Measurements from ENCODE around the gene PLEKHA5. TPM values are rescaled to one million over a fixed set of nuclear protein-coding genes. Genes with fewer than 3 reads are reported as not detected.

PLEKHA5 gene
- total RNA-seq, 4 donors from 2014 or later, result 21.3 to 22.9 (median 21.4) TPM

DNA sequence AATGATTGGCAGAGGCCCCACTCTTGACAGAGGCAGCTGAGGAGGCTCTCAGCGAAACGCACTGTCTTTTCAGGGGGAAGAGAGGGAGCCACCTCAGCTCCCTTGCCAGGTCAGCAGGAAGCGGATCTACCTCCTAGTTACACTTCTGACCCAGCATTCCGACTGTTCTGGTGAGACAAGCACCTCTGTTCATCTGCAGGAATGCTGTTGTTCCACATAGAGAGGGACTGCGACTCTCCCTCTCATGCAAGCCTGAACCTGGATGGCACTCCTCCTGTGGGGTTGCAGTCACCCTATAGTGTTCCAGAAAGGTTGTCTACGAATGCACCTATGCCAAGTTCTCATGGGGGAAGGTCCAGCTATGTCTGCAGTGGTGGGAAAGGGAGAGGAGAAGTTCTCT is 272.7 kb downstream of the PLEKHA5 start:
- Histone ChIP-seq H3K4me1 (no peaks in the 10 kb centered on the region), H3K4me3 (no peak overlapping the region), H3K27me3 (no peaks in the 10 kb centered on the region), H3K27ac (no peak overlapping the region), H3K36me3 (no peaks in the 10 kb centered on the region), H3K9me3 (no peaks in the 10 kb centered on the region)
- WGBS, 2 donors, result 92% methylated on average over 6 of the region's 6 CpGs
- no peak for DNase-seq (ENCODE audit: low spot score in 2 of 2)
- TF ChIP-seq POLR2A (IDR thresholded peaks at IDR 0.05), result no peak
- no peak for TF ChIP-seq EP300 (IDR thresholded peaks at IDR 0.05)
- TF ChIP-seq, protein P1, sequence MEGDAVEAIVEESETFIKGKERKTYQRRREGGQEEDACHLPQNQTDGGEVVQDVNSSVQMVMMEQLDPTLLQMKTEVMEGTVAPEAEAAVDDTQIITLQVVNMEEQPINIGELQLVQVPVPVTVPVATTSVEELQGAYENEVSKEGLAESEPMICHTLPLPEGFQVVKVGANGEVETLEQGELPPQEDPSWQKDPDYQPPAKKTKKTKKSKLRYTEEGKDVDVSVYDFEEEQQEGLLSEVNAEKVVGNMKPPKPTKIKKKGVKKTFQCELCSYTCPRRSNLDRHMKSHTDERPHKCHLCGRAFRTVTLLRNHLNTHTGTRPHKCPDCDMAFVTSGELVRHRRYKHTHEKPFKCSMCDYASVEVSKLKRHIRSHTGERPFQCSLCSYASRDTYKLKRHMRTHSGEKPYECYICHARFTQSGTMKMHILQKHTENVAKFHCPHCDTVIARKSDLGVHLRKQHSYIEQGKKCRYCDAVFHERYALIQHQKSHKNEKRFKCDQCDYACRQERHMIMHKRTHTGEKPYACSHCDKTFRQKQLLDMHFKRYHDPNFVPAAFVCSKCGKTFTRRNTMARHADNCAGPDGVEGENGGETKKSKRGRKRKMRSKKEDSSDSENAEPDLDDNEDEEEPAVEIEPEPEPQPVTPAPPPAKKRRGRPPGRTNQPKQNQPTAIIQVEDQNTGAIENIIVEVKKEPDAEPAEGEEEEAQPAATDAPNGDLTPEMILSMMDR (IDR thresholded peaks at IDR 0.05), result no peak

DNA sequence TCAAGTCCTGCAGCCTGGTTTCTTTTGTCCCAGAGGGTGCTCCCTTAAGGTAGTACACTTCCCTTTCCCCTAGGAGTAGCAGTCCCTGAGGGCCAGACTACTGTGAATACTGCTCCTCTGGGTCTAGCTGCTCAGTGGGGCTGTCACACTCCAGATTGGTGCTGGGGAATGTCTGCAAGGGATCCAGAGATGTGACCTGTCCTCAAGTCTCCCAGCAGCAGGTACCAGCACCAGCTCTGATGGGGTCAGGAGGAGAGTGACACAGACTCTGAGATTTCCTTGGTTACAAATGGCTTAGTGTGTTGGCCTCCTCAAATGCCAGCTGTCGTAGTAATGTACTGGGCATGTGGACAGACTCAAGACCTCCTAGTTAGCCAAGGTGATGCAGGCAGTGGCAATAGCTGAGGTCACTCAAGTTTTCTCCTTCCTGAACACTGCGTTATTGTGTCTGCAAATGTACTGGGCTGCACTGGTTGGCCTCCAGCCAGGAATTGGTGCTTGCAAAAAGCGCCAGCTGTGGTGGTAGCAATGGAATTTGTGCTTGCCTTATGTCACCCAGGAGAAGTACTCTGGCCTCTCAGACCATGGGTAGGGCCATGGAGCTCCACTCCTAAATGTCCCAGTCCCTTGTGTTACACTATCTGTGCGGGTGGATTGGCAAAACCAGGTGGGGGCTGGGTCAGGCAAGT is 273.4 kb downstream of the PLEKHA5 start:
- no peak for DNase-seq (ENCODE audit: low spot score in 2 of 2)
- TF ChIP-seq POLR2A (IDR thresholded peaks at IDR 0.05) (no peak), EP300 (IDR thresholded peaks at IDR 0.05) (no peak)
- TF ChIP-seq, protein P1 (IDR thresholded peaks at IDR 0.05), result no peak
- Histone ChIP-seq H3K4me3 (no peak overlapping the region), H3K27me3 (no peaks in the 10 kb centered on the region), H3K9me3 (no peaks in the 10 kb centered on the region), H3K36me3 (no peaks in the 10 kb centered on the region), H3K4me1 (no peaks in the 10 kb centered on the region), H3K27ac (no peak overlapping the region)
- WGBS, 2 donors, result 34 to 47% methylated on average over 4 of the region's 4 CpGs

- 91 to 95% methylated on average over 16 of the region's 16 CpGs for WGBS, 2 donors
- H3K4me3 ChIP-seq, result no peak overlapping the region
- H3K36me3 ChIP-seq, result no peaks in the 10 kb centered on the region
- no peaks in the 10 kb centered on the region for H3K4me1 ChIP-seq
- TF ChIP-seq, protein P1 (IDR thresholded peaks at IDR 0.05), result no peak
- TF ChIP-seq EP300 (IDR thresholded peaks at IDR 0.05) (no peak), POLR2A (IDR thresholded peaks at IDR 0.05) (no peak)
- no peaks in the 10 kb centered on the region for H3K27me3 ChIP-seq
- H3K9me3 ChIP-seq, result no peaks in the 10 kb centered on the region
- DNase-seq (ENCODE audit: low spot score in 2 of 2), result no peak
- H3K27ac ChIP-seq, result no peak overlapping the region
Observed at GRCh38 chr12:19404242-19404880, 274.8 kb downstream of the PLEKHA5 start.

DNA sequence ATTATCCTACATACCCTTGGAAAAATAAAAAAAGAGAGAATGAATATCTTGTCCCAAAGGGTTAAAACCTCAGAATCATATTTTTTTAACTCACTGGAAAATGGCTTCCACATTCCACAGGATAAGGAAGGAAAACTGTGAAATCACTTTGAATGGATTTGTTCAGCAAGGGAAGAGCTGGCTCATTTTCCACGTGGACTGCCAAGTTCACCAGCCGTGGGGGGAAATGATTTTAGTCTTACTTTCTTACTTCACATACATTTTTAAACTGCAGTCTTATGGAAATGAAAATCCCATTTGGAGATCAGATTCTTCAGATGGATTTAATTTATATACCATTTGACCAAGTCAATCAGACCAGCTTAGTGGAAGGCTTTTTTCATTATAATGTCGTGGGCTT is 279.8 kb downstream of the PLEKHA5 start:
- DNase-seq (ENCODE audit: low spot score in 2 of 2), result no peak
- WGBS, 2 donors, result 7% methylated on average over 3 of the region's 3 CpGs
- TF ChIP-seq, protein P1 (IDR thresholded peaks at IDR 0.05), result no peak
- no peak for TF ChIP-seq EP300 (IDR thresholded peaks at IDR 0.05)
- no peak for TF ChIP-seq POLR2A (IDR thresholded peaks at IDR 0.05)
- Histone ChIP-seq H3K4me3 (no peak overlapping the region), H3K36me3 (no peaks in the 10 kb centered on the region), H3K27ac (no peak overlapping the region), H3K9me3 (no peaks in the 10 kb centered on the region), H3K4me1 (peaks cover 0 to 7% (median 0%) of the 10 kb centered on the region in 4 donors), H3K27me3 (no peaks in the 10 kb centered on the region)

GRCh38 chr12:19410211-19410610 is 280.7 kb downstream of the PLEKHA5 start:
- H3K4me3 ChIP-seq, result no peak overlapping the region

More at GRCh38 chr12:19410211-19410610, 280.7 kb downstream of the PLEKHA5 start:
- no peaks in the 10 kb centered on the region for H3K27me3 ChIP-seq
- DNase-seq (ENCODE audit: low spot score in 2 of 2), result no peak
- no peaks in the 10 kb centered on the region for H3K9me3 ChIP-seq
- H3K4me1 ChIP-seq, result peaks cover 0 to 7% (median 0%) of the 10 kb centered on the region in 4 donors
- no peaks in the 10 kb centered on the region for H3K36me3 ChIP-seq
- 54 to 56% methylated on average over 6 of the region's 6 CpGs for WGBS, 2 donors
- TF ChIP-seq POLR2A (IDR thresholded peaks at IDR 0.05), result no peak
- TF ChIP-seq, protein P1 (IDR thresholded peaks at IDR 0.05), result no peak
- no peak for TF ChIP-seq EP300 (IDR thresholded peaks at IDR 0.05)
- H3K27ac ChIP-seq, result no peak overlapping the region
